K562 (cell line): ENCODE results near the gene FASLG. TPM values are rescaled to one million over a fixed set of nuclear protein-coding genes. Genes with fewer than 3 reads are reported as not detected.

Experiments used
- ATAC-seq: fragments of 200-7000 bp; cut with Tn5 transposase; 3 replicates; pipeline ENCODE4 v1.9.1; 2020; ENCODE audit warnings: moderate library complexity
- BruUV-seq: library from RNA; stranded (reverse); fragments of 400-500 nt; replicated peaks from 2 replicates; lab custom pipeline; 2021; lab: Mats Ljungman, UMichigan
- CTCF ChIA-PET: fragments of 300-600 bp; formaldehyde crosslinking; extraction: SDS; loops from one replicate; lab custom pipeline; 2021; ENCODE audit warnings: low intra/inter-chr PET ratio; lab: Yijun Ruan, JAX
- POLR2A ChIA-PET: fragments of 300-600, 350-650 bp; sonication (Branson Sonifier 250); formaldehyde crosslinking; extraction: SDS; loops from one replicate; lab custom pipeline; 2021; ENCODE audit warnings: antibody characterized with exemption, inconsistent platforms; lab: Yijun Ruan, JAX
- DNase-seq, 4 experiments: peaks; one replicate each; pipeline versions ENCODE4 v3.0.0 to v3.0.0-alpha.2; 2011 to 2018; ENCODE audit warnings: low spot score in 3 of 4, mixed read lengths in 3 of 4; ENCODE audit errors: extremely low read depth in 1 of 4
- FAIRE-seq: peaks from 2 replicates; lab custom pipeline; 2011; peaks lifted over from hg19 to GRCh38; lab: Jason Lieb, UNC
- H2AFZ ChIP-seq: 2 replicates; pipeline ENCODE4 v1.6.0; 2011; ENCODE audit warnings: low read depth, low read length, control low read depth, inconsistent platforms
- H3K27ac ChIP-seq: fragments of 200-600 bp; 3 replicates; pipeline ENCODE4 v1.8.0; 2011; ENCODE audit warnings: low read depth, mild to moderate bottlenecking, control low read depth, inconsistent platforms, low read length, moderate library complexity, mixed read lengths; ENCODE audit errors: extremely low read depth
- H3K27me3 ChIP-seq, 2 experiments: fragments of 300-600 bp in 1 of 2; 2 replicates in 1 of 2; 3 replicates in 1 of 2; pipeline versions ENCODE4 v1.6.0 to v1.8.0; 2011; ENCODE audit warnings: inconsistent platforms in 2 of 2, low read length in 2 of 2, mild to moderate bottlenecking in 1 of 2, mixed read lengths in 1 of 2, moderate library complexity in 1 of 2; ENCODE audit not compliant: control insufficient read depth in 2 of 2, insufficient read depth in 2 of 2
- H3K36me3 ChIP-seq: fragments of 300-600 bp; 3 replicates; pipeline ENCODE4 v1.8.0; 2011; ENCODE audit warnings: mild to moderate bottlenecking, low read length, inconsistent platforms; ENCODE audit not compliant: control insufficient read depth, insufficient read depth
- H3K4me1 ChIP-seq, 2 experiments: fragments of 200-600 bp in 1 of 2; replicated peaks in 1 of 2; 2 replicates in 1 of 2; 3 replicates in 1 of 2; pipeline versions ENCODE4 v1.5.1 to v1.8.0; 2011; ENCODE audit warnings: inconsistent platforms in 2 of 2, low read length in 2 of 2, mild to moderate bottlenecking in 1 of 2, mixed read lengths in 1 of 2, moderate library complexity in 1 of 2; ENCODE audit not compliant: control insufficient read depth in 2 of 2, insufficient read depth in 2 of 2
- H3K4me2 ChIP-seq: 2 replicates; pipeline ENCODE4 v1.6.1; 2011; ENCODE audit warnings: low read length, control low read depth, inconsistent platforms, mixed read lengths; ENCODE audit not compliant: insufficient read depth
- H3K4me3 ChIP-seq: fragments of 200-600 bp; sonication (generic), shearing (Covaris generic); 2 replicates; pipeline ENCODE4 v1.5.1; 2016; ENCODE audit warnings: control low read depth, inconsistent platforms
- H3K79me2 ChIP-seq: fragments of 200-600 bp; 3 replicates; pipeline ENCODE4 v1.8.0; 2011; ENCODE audit warnings: low read length, inconsistent platforms; ENCODE audit not compliant: control insufficient read depth, insufficient read depth
- H3K9ac ChIP-seq, 2 experiments: 2 replicates each; pipeline versions ENCODE4 v1.6.0 to v1.6.1; 2011; ENCODE audit warnings: low read depth in 2 of 2, low read length in 2 of 2, control low read depth in 1 of 2, inconsistent platforms in 1 of 2, mild to moderate bottlenecking in 1 of 2, mixed read lengths in 1 of 2; ENCODE audit not compliant: insufficient read depth in 1 of 2
- H3K9me1 ChIP-seq: one replicate; pipeline ENCODE4 v1.6.0; 2011; ENCODE audit warnings: inconsistent platforms, mild to moderate bottlenecking, low read length, moderate library complexity; ENCODE audit not compliant: control insufficient read depth, insufficient read depth
- H3K9me3 ChIP-seq: replicated peaks from 2 replicates; pipeline ENCODE4 v1.5.1; 2011; ENCODE audit warnings: low read depth, low read length, inconsistent platforms; ENCODE audit not compliant: control insufficient read depth, insufficient read depth
- H4K20me1 ChIP-seq: replicated peaks from 2 replicates; pipeline ENCODE4 v1.6.1; 2011; ENCODE audit warnings: low read length, inconsistent platforms, mixed read lengths; ENCODE audit not compliant: control insufficient read depth, insufficient read depth
- ATF3 ChIP-seq, 2 experiments: fragments of 450-650 bp in 1 of 2; sonication (generic) in 1 of 2; formaldehyde crosslinking in 1 of 2; IDR thresholded peaks in 1 of 2; conservative IDR thresholded peaks in 1 of 2; 2 replicates each; pipeline versions ENCODE4 v1.6.1 to v1.8.1; 2016 to 2023; ENCODE audit warnings: mild to moderate bottlenecking in 2 of 2, moderate library complexity in 2 of 2, inconsistent platforms in 1 of 2, missing genetic modification reagents in 1 of 2
- CREM ChIP-seq: IDR thresholded peaks from 2 replicates; pipeline ENCODE4 v1.6.1; 2014; ENCODE audit warnings: antibody characterized with exemption, low read depth
- EGR1 ChIP-seq: fragments of 450-650 bp; conservative IDR thresholded peaks from 2 replicates; pipeline ENCODE4 v1.6.1; 2017; ENCODE audit warnings: mild to moderate bottlenecking
- ELF2 ChIP-seq: fragments of 250-450 bp; sonication (Bioruptor Pico); IDR thresholded peaks from 2 replicates; pipeline ENCODE4 v1.5.0; 2021; ENCODE audit warnings: mild to moderate bottlenecking
- FOSL1 ChIP-seq: fragments of 200-800 bp; sonication (Bioruptor generic); conservative IDR thresholded peaks from 2 replicates; pipeline ENCODE4 v1.6.1; 2016; ENCODE audit warnings: missing genetic modification characterization, missing compliant biosample characterization
- FOXA1 ChIP-seq: fragments of 450-650 bp; IDR thresholded peaks from 2 replicates; pipeline ENCODE4 v1.6.1; 2016; ENCODE audit warnings: mild to moderate bottlenecking, borderline replicate concordance
- HOXB6 ChIP-seq: fragments of 250-450 bp; sonication (Bioruptor Pico); IDR thresholded peaks from 2 replicates; pipeline ENCODE4 v1.5.1; 2022; ENCODE audit warnings: mild to moderate bottlenecking, borderline replicate concordance
- JUND ChIP-seq, 2 experiments: IDR thresholded peaks; 2 replicates in 1 of 2; 3 replicates in 1 of 2; pipeline ENCODE4 v1.6.1; 2011; ENCODE audit warnings: borderline replicate concordance in 2 of 2, low read depth in 2 of 2, low read length in 2 of 2, improper control_type of control experiment in 1 of 2, missing biosample characterization in 1 of 2, missing genetic modification characterization in 1 of 2, missing genetic modification reagents in 1 of 2
- MAFG ChIP-seq: fragments of 450-650 bp; conservative IDR thresholded peaks from 2 replicates; pipeline ENCODE4 v1.6.1; 2016; ENCODE audit warnings: missing genetic modification characterization, missing compliant biosample characterization
- NFE2 ChIP-seq: IDR thresholded peaks from 2 replicates; pipeline ENCODE4 v1.6.1; 2014; ENCODE audit warnings: antibody characterized with exemption, low read depth
- NFE2L1 ChIP-seq: fragments of 450-650 bp; IDR thresholded peaks from 2 replicates; pipeline ENCODE4 v1.6.1; 2016; ENCODE audit warnings: missing genetic modification characterization, low read depth, mild to moderate bottlenecking, missing compliant biosample characterization, moderate library complexity, borderline replicate concordance
- PML ChIP-seq: IDR thresholded peaks from 2 replicates; pipeline ENCODE4 v1.6.1; 2012; ENCODE audit warnings: low read length, inconsistent platforms
- PRMT5 ChIP-seq: sonication (generic); formaldehyde crosslinking; IDR thresholded peaks from 2 replicates; pipeline ENCODE4 v1.5.0; 2020; ENCODE audit warnings: missing genetic modification reagents
- PRPF4 ChIP-seq: fragments of 200-400 bp; formaldehyde crosslinking; IDR thresholded peaks from one replicate; pipeline ENCODE4 v1.6.1; 2017; ENCODE audit warnings: low read length, low read depth, mild to moderate bottlenecking; ENCODE audit not compliant: insufficient read depth, poor library complexity, severe bottlenecking
- RUNX1 ChIP-seq: sonication (generic); IDR thresholded peaks from 2 replicates; pipeline ENCODE4 v1.6.1; 2016; ENCODE audit warnings: antibody characterized with exemption, low read depth
- USF2 ChIP-seq: sonication (generic); formaldehyde crosslinking; IDR thresholded peaks from 2 replicates; pipeline ENCODE4 v1.5.0; 2020; ENCODE audit warnings: missing genetic modification reagents
- ZBTB7A ChIP-seq: IDR thresholded peaks from 2 replicates; pipeline ENCODE4 v1.6.1; 2011; ENCODE audit warnings: low read depth, mild to moderate bottlenecking, low read length, moderate library complexity, borderline replicate concordance; ENCODE audit not compliant: control insufficient read depth
- ZNF24 ChIP-seq: fragments of 450-650 bp; IDR thresholded peaks from 2 replicates; pipeline ENCODE4 v1.6.1; 2016
- ZNF316 ChIP-seq: fragments of 450-650 bp; IDR thresholded peaks from 2 replicates; pipeline ENCODE4 v1.6.1; 2016
- ZNF347 ChIP-seq: fragments of 450-650 bp; formaldehyde crosslinking; IDR thresholded peaks from 2 replicates; pipeline ENCODE4 v1.4.0; 2020; ENCODE audit warnings: low read depth, mild to moderate bottlenecking, moderate library complexity
- WGBS: fragments of 100-300 bp; shearing (Covaris generic); methylation state at CpG from one replicate; pipeline ENCODE4 v1.1.6; 2016; ENCODE audit warnings: low coverage, mixed read lengths; ENCODE audit not compliant: insufficient coverage; ENCODE audit errors: missing lambda C conversion rate; 5-methylcytosine and 5-hydroxymethylcytosine counted together
- in situ Hi-C: fragments of 300-500 bp; cut with MboI; formaldehyde crosslinking; loops from 4 replicates; pipeline ENCODE4 v1.15.0; 2018; ENCODE audit warnings: inconsistent platforms, mixed read lengths
- intact Hi-C: fragments of 100-400 bp; cut with micrococcal nuclease; formaldehyde crosslinking; loops from 2 replicates; pipeline ENCODE4 v1.14.2; 2022
- polyA plus RNA-seq, 8 experiments: library from polyadenylated mRNA; depleted of rRNA in 4 of 8; stranded (reverse) in 5 of 8; unstranded in 3 of 8; fragments of >200 nt; fragmentation: Nextera tagmentation in 2 of 8; fragmentation: Illumina TruSeq in 1 of 8; extraction: Ambion mirVana in 2 of 8; extraction: Trizol in 1 of 8; gene quantifications; 2 replicates each; pipeline versions ENCODE4 v1.2.1 to v1.2.3, GENCODE V29; 2011 to 2014; ENCODE audit warnings: inconsistent platforms in 1 of 8, missing spikeins in 1 of 8
- total RNA-seq, 7 experiments: library from RNA; depleted of rRNA in 6 of 7; stranded (reverse); fragments of >200 nt in 6 of 7; fragmentation: Illumina TruSeq in 2 of 7; extraction: Trizol in 2 of 7; gene quantifications; 2 replicates each; pipeline versions ENCODE4 v1.2.1 to v1.2.3, GENCODE V29; 2011 to 2021; ENCODE audit warnings: low replicate concordance in 1 of 7
- TF ChIP-seq, protein P1 (sequence below): fragments of 250-450 bp; sonication (Bioruptor Pico); IDR thresholded peaks from 2 replicates; pipeline ENCODE4 v1.4.0; 2020; ENCODE audit warnings: mild to moderate bottlenecking

FASLG gene
- total and polyA plus RNA-seq, 9 of the 15 experiments (the other 6 are each of a cell fraction or from before 2014, with no cell fraction given): not detected

- intact Hi-C loops: no loop called here
- 19% methylated on average over 2 of the region's 2 CpGs for WGBS
- H2AFZ ChIP-seq: no peak overlapping the region
- H4K20me1 ChIP-seq: no peaks in the 10 kb centered on the region
- DNase-seq: peak in 1 of 4 experiments; percentile 38
- no peak overlapping the region for H3K4me3 ChIP-seq
- peaks cover 2 to 3% of the 10 kb centered on the region in 2 experiments; a peak in 1 of 5 replicates for H3K4me1 ChIP-seq
- H3K36me3 ChIP-seq: no peaks in the 10 kb centered on the region
- in situ Hi-C loops: no loop called here
- BruUV-seq: no TSS peak
- H3K9me1 ChIP-seq: no peaks in the 10 kb centered on the region
- no peak overlapping the region for H3K9ac ChIP-seq
- no peaks in the 10 kb centered on the region for H3K27me3 ChIP-seq
- H3K4me2 ChIP-seq: no peak overlapping the region
- H3K27ac ChIP-seq: no peak overlapping the region
- ChIA-PET POLR2A (interaction anchor here (0.7 kb wide), 1 partner anchor 8 kb away, joined by 3 read pairs; no protein-coding TSS in a partner anchor), CTCF (no interaction called here)
- H3K79me2 ChIP-seq: no peaks in the 10 kb centered on the region
- H3K9me3 ChIP-seq: no peaks in the 10 kb centered on the region
- peak; percentile 52 for FAIRE-seq
- no peak for ATAC-seq
- TF ChIP-seq EGR1: no peak
- TF ChIP-seq NFE2: peak; percentile 82
- peak; percentile 47; the same call in 1 of the 2 replicates for TF ChIP-seq NFE2L1 (tag)
- TF ChIP-seq HOXB6 (CRISPR knock-in tag): no peak
- no peak for TF ChIP-seq PRPF4
- TF ChIP-seq FOXA1: no peak
- TF ChIP-seq JUND (IDR thresholded peaks at IDR 0.05; ENCODE audit: borderline replicate concordance, low read depth, low read length): peak; percentile 40; the same call in 1 of the 2 replicates
- no peak; the same call in 2 of the 3 replicates for TF ChIP-seq JUND (tag; IDR thresholded peaks at IDR 0.05; ENCODE audit: borderline replicate concordance, low read depth, low read length)
- TF ChIP-seq RUNX1: no peak
- TF ChIP-seq ZNF316: peak; percentile 65
- TF ChIP-seq, protein P1, sequence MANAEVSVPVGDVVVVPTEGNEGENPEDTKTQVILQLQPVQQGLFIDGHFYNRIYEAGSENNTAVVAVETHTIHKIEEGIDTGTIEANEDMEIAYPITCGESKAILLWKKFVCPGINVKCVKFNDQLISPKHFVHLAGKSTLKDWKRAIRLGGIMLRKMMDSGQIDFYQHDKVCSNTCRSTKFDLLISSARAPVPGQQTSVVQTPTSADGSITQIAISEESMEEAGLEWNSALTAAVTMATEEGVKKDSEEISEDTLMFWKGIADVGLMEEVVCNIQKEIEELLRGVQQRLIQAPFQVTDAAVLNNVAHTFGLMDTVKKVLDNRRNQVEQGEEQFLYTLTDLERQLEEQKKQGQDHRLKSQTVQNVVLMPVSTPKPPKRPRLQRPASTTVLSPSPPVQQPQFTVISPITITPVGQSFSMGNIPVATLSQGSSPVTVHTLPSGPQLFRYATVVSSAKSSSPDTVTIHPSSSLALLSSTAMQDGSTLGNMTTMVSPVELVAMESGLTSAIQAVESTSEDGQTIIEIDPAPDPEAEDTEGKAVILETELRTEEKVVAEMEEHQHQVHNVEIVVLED: no peak
- TF ChIP-seq MAFG: peak; percentile 80
- no peak for TF ChIP-seq PRMT5 (CRISPR knock-in tag)
- TF ChIP-seq CREM: 0 out of 2 replicates have a peak, but pooled peaks have one; percentile 12
- TF ChIP-seq ZNF24: no peak
- no peak for TF ChIP-seq USF2 (CRISPR knock-in tag)
- no peak for TF ChIP-seq ZNF347 (CRISPR knock-in tag)
- TF ChIP-seq ELF2 (CRISPR knock-in tag): no peak
- 0 out of 2 replicates have a peak, but pooled peaks have one; percentile 10 for TF ChIP-seq ATF3 (IDR thresholded peaks at IDR 0.05)
- no peak for TF ChIP-seq ATF3 (CRISPR knock-in tag; conservative IDR thresholded peaks at IDR 0.05)
- no peak for TF ChIP-seq PML
- TF ChIP-seq ZBTB7A: no peak
- TF ChIP-seq FOSL1 (tag): peak; percentile 60
Measured at GRCh38 chr1:172654535-172654934, 4.4 kb upstream of the FASLG start.
